ENCODE measurements around the gene NR1H4. TPM values are rescaled to one million over a fixed set of nuclear protein-coding genes. Genes with fewer than 3 reads are reported as not detected.

NR1H4 gene
- total RNA-seq, 1 donor from 2014 or later = 1.9 TPM

DNA sequence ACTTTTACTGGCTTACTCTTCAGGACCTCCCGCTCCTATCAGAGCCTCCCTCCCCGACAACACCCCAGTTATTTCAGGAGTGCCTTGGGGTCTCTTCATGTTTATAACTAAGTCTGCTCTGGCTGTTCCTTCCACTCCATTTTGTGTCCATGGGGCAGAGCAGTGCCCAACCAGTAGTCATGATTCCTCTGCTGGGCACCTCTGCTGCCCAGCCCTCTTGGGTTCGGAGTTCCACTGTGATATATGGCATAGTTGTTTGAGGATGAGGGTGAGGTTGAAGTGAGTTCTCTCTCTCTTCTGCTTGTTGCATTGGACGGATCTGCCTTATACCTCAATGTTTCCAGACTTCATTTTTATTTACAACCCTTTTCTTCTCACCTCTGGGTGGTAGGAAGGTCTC, 17.4 kb downstream of the NR1H4 start:
- peaks cover 2% of the 10 kb centered on the region for H3K27me3 Mint-ChIP-seq (ENCODE audit: low read depth)

GRCh38 chr12:100493396-100494012, 19.8 kb downstream of the NR1H4 start:
- Mint-ChIP-seq H3K4me1 (peaks cover 6% of the 10 kb centered on the region), H3K36me3 (no peaks in the 10 kb centered on the region), H3K4me3 (no peak overlapping the region), H3K9me3 (no peaks in the 10 kb centered on the region), H3K27ac (no peak overlapping the region), H3K27me3 (ENCODE audit: low read depth) (no peaks in the 10 kb centered on the region)
- no peak for TF ChIP-seq CTCF (IDR thresholded peaks at IDR 0.05; ENCODE audit: unreplicated experiment)
- DNase-seq (ENCODE audit: low spot score in 2 of 2, unreplicated experiment in 2 of 2) = no peak

More for the DNA sequence above, 17.4 kb downstream of the NR1H4 start:
- TF ChIP-seq CTCF (IDR thresholded peaks at IDR 0.05; ENCODE audit: unreplicated experiment) = no peak
- Mint-ChIP-seq H3K36me3 (no peaks in the 10 kb centered on the region), H3K4me1 (no peaks in the 10 kb centered on the region), H3K9me3 (no peaks in the 10 kb centered on the region), H3K27ac (no peak overlapping the region), H3K4me3 (no peak overlapping the region)
- no peak for DNase-seq (ENCODE audit: low spot score in 2 of 2, unreplicated experiment in 2 of 2)

DNA sequence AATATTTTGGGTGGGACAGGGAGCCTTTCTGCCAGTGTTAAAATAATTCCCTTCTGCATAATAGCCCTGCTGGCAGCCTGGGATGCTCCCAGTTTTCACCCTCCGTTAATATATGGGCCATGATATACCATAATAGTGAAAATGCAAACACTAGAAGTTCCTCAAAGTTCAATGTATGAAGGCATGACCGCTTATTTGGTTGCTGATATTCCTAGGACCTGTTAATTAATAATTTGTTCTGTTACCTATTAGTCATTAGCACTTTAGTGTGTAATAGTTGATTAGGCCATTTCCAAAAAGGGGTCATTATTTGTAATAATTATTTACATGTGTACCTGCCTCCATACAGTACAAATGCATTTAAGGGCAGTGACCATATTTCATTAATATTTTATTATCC, 20.4 kb downstream of the NR1H4 start:
- no peak for TF ChIP-seq CTCF (IDR thresholded peaks at IDR 0.05; ENCODE audit: unreplicated experiment)
- Mint-ChIP-seq H3K27me3 (ENCODE audit: low read depth) (no peaks in the 10 kb centered on the region), H3K4me3 (no peak overlapping the region), H3K9me3 (no peaks in the 10 kb centered on the region), H3K36me3 (no peaks in the 10 kb centered on the region), H3K4me1 (peaks cover 9% of the 10 kb centered on the region), H3K27ac (no peak overlapping the region)
- DNase-seq (ENCODE audit: low spot score in 2 of 2, unreplicated experiment in 2 of 2) = no peak

DNA sequence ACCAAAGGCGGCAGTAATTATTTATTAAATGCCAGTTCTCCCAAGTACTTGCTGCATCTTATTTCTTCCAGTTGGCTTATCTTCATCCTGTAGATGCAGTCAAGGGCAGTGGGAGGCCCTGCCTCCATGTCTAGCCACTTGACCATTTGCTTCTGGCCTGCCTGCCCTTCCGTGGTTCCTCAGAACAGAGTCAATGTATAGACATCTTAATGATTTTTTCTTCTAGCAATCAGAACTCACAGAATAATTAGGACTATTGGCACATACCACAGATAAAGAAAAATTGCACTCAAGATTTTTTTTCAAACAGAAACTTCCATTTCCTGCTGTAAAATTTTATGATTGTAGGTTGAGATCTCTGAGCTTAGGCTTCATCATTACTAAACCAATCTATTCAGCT, 20.9 kb downstream of the NR1H4 start:
- Mint-ChIP-seq H3K27me3 (ENCODE audit: low read depth) (no peaks in the 10 kb centered on the region), H3K9me3 (no peaks in the 10 kb centered on the region), H3K4me3 (no peak overlapping the region), H3K36me3 (no peaks in the 10 kb centered on the region), H3K27ac (no peak overlapping the region), H3K4me1 (peaks cover 14% of the 10 kb centered on the region)
- TF ChIP-seq CTCF (IDR thresholded peaks at IDR 0.05; ENCODE audit: unreplicated experiment) = no peak
- no peak for DNase-seq (ENCODE audit: low spot score in 2 of 2, unreplicated experiment in 2 of 2)

- no peaks in the 10 kb centered on the region for H3K36me3 Mint-ChIP-seq
- H3K9me3 Mint-ChIP-seq = peaks cover 1% of the 10 kb centered on the region
- H3K4me1 Mint-ChIP-seq = peaks cover 20% of the 10 kb centered on the region
- no peak for TF ChIP-seq CTCF (IDR thresholded peaks at IDR 0.05; ENCODE audit: unreplicated experiment)
- H3K27ac Mint-ChIP-seq = no peak overlapping the region
- no peak for DNase-seq (ENCODE audit: low spot score in 2 of 2, unreplicated experiment in 2 of 2)
- no peak overlapping the region for H3K4me3 Mint-ChIP-seq
- no peaks in the 10 kb centered on the region for H3K27me3 Mint-ChIP-seq (ENCODE audit: low read depth)
Measured at GRCh38 chr12:100497105-100497795, 23.6 kb downstream of the NR1H4 start.

Measured in mesothelial cell of epicardium (in vitro differentiated cells).